ENCODE data around the gene SLC17A5. TPM values are rescaled to one million over a fixed set of nuclear protein-coding genes. Genes with fewer than 3 reads are reported as not detected.

Gene SLC17A5
- total and polyA plus RNA-seq, 10 of the 15 experiments (the other 5 are each of a cell fraction or from before 2014, with no cell fraction given) = 2.3 to 7.2 (median 5.0) TPM

GRCh38 chr6:73636048-73636447, 17.7 kb downstream of the SLC17A5 start:
- in situ Hi-C loops (cut with MboI) (no loop called here), intact Hi-C loops (cut with micrococcal nuclease; ENCODE audit: unreplicated experiment) (no loop called here)
- ATAC-seq (no peak), DNase-seq (ENCODE audit: low read depth, low spot score) (no peak), FAIRE-seq (no peak)
- TF ChIP-seq SMAD5 (IDR thresholded peaks at IDR 0.05; ENCODE audit: low read depth) = no peak
- no peak for TF ChIP-seq SMARCA5 (IDR thresholded peaks at IDR 0.05)
- TF ChIP-seq POLR2AphosphoS5 (IDR thresholded peaks at IDR 0.05; ENCODE audit: low read length) = no peak
- TF ChIP-seq, protein P1, sequence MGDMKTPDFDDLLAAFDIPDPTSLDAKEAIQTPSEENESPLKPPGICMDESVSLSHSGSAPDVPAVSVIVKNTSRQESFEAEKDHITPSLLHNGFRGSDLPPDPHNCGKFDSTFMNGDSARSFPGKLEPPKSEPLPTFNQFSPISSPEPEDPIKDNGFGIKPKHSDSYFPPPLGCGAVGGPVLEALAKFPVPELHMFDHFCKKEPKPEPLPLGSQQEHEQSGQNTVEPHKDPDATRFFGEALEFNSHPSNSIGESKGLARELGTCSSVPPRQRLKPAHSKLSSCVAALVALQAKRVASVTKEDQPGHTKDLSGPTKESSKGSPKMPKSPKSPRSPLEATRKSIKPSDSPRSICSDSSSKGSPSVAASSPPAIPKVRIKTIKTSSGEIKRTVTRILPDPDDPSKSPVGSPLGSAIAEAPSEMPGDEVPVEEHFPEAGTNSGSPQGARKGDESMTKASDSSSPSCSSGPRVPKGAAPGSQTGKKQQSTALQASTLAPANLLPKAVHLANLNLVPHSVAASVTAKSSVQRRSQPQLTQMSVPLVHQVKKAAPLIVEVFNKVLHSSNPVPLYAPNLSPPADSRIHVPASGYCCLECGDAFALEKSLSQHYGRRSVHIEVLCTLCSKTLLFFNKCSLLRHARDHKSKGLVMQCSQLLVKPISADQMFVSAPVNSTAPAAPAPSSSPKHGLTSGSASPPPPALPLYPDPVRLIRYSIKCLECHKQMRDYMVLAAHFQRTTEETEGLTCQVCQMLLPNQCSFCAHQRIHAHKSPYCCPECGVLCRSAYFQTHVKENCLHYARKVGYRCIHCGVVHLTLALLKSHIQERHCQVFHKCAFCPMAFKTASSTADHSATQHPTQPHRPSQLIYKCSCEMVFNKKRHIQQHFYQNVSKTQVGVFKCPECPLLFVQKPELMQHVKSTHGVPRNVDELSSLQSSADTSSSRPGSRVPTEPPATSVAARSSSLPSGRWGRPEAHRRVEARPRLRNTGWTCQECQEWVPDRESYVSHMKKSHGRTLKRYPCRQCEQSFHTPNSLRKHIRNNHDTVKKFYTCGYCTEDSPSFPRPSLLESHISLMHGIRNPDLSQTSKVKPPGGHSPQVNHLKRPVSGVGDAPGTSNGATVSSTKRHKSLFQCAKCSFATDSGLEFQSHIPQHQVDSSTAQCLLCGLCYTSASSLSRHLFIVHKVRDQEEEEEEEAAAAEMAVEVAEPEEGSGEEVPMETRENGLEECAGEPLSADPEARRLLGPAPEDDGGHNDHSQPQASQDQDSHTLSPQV (IDR thresholded peaks at IDR 0.05) = no peak
- TF ChIP-seq BHLHE40 (IDR thresholded peaks at IDR 0.05; ENCODE audit: borderline replicate concordance in 1 of 2, low read depth in 2 of 2, low read length in 1 of 2) = no peak
- TF ChIP-seq ZBTB4 (CRISPR knock-in tag; IDR thresholded peaks at IDR 0.05) = no peak
- TF ChIP-seq CREB1 (IDR thresholded peaks at IDR 0.05; ENCODE audit: low read depth) = no peak
- TF ChIP-seq ZNF217 (IDR thresholded peaks at IDR 0.05) = no peak
- TF ChIP-seq TCF7 (IDR thresholded peaks at IDR 0.05; ENCODE audit: borderline replicate concordance) = no peak
- H3K27me3 ChIP-seq (replicated peaks in 1 of 2; ENCODE audit: control insufficient read depth in 2 of 2, insufficient read depth in 2 of 2, low read length in 1 of 2) = no peaks in the 10 kb centered on the region
- no peak overlapping the region for H2AFZ ChIP-seq (ENCODE audit: control insufficient read depth, low read depth, low read length)
- H3K9me3 ChIP-seq (replicated peaks; ENCODE audit: control insufficient read depth, insufficient read depth, low read length) = no peaks in the 10 kb centered on the region
- BruUV-seq (replicated peaks) = no TSS peak
- H3K4me2 ChIP-seq (ENCODE audit: control insufficient read depth, insufficient read depth) = no peak overlapping the region
- no peaks in the 10 kb centered on the region for H3K4me1 ChIP-seq (ENCODE audit: control insufficient read depth, insufficient read depth, low read length)
- SMC1A ChIA-PET (ENCODE audit: uncharacterized antibody, unreplicated experiment) = no interaction called here
- RAD21 ChIA-PET (ENCODE audit: unreplicated experiment) = no interaction called here
- no peaks in the 10 kb centered on the region for H4K20me1 ChIP-seq (ENCODE audit: control insufficient read depth, insufficient read depth)
- CTCF ChIA-PET = interaction anchor here (1.1 kb wide), 1 partner anchor 17 kb away, joined by 5 read pairs; no protein-coding TSS in a partner anchor
- no peaks in the 10 kb centered on the region; a peak in 1 of 4 replicates for H3K36me3 ChIP-seq (ENCODE audit: control insufficient read depth in 2 of 2, insufficient read depth in 2 of 2, low read length in 1 of 2)
- no peaks in the 10 kb centered on the region for H3K79me2 ChIP-seq (ENCODE audit: control insufficient read depth, insufficient read depth, low read length)
- no peak overlapping the region for H3K27ac ChIP-seq (ENCODE audit: control insufficient read depth, insufficient read depth)
- POLR2A ChIA-PET = interaction anchor here (0.7 kb wide), 1 partner anchor 1040 kb away, joined by 4 read pairs; no protein-coding TSS in a partner anchor
- H3K4me3 ChIP-seq = no peak overlapping the region
- H3K9ac ChIP-seq (ENCODE audit: control insufficient read depth, insufficient read depth, low read length) = no peak overlapping the region
